K562 (cell line): ENCODE data around the gene BRF1. TPM values are rescaled to one million over a fixed set of nuclear protein-coding genes. Genes with fewer than 3 reads are reported as not detected.

ENCODE experiments used
- CXXC5 ChIP-seq: fragments of 250-450 bp; sonication (Bioruptor Pico); IDR thresholded peaks from 2 replicates; pipeline ENCODE4 v1.8.0; 2022; ENCODE audit warnings: inconsistent platforms, mild to moderate bottlenecking, moderate library complexity
- polyA plus RNA-seq, 8 experiments: library from polyadenylated mRNA; depleted of rRNA in 4 of 8; stranded (reverse) in 5 of 8; unstranded in 3 of 8; fragments of >200 nt; fragmentation: Nextera tagmentation in 2 of 8; fragmentation: Illumina TruSeq in 1 of 8; extraction: Ambion mirVana in 2 of 8; extraction: Trizol in 1 of 8; gene quantifications; 2 replicates each; pipeline versions ENCODE4 v1.2.1 to v1.2.3, GENCODE V29; 2011 to 2014; ENCODE audit warnings: inconsistent platforms in 1 of 8, missing spikeins in 1 of 8
- total RNA-seq, 7 experiments: library from RNA; depleted of rRNA in 6 of 7; stranded (reverse); fragments of >200 nt in 6 of 7; fragmentation: Illumina TruSeq in 2 of 7; extraction: Trizol in 2 of 7; gene quantifications; 2 replicates each; pipeline versions ENCODE4 v1.2.1 to v1.2.3, GENCODE V29; 2011 to 2021; ENCODE audit warnings: low replicate concordance in 1 of 7
- TF ChIP-seq, protein P1 (sequence below): fragments of 450-650 bp; IDR thresholded peaks from 2 replicates; pipeline ENCODE4 v1.6.1; 2016; ENCODE audit warnings: mild to moderate bottlenecking, moderate library complexity
- TF ChIP-seq, protein P2 (sequence below): sonication (generic); formaldehyde crosslinking; IDR thresholded peaks from 2 replicates; pipeline ENCODE4 v1.8.0; 2022; ENCODE audit warnings: mild to moderate bottlenecking, missing genetic modification reagents

BRF1 gene
- total and polyA plus RNA-seq, 9 of the 15 experiments (the other 6 are each of a cell fraction or from before 2014, with no cell fraction given) = 0.14 to 24.6 (median 8.2) TPM

DNA sequence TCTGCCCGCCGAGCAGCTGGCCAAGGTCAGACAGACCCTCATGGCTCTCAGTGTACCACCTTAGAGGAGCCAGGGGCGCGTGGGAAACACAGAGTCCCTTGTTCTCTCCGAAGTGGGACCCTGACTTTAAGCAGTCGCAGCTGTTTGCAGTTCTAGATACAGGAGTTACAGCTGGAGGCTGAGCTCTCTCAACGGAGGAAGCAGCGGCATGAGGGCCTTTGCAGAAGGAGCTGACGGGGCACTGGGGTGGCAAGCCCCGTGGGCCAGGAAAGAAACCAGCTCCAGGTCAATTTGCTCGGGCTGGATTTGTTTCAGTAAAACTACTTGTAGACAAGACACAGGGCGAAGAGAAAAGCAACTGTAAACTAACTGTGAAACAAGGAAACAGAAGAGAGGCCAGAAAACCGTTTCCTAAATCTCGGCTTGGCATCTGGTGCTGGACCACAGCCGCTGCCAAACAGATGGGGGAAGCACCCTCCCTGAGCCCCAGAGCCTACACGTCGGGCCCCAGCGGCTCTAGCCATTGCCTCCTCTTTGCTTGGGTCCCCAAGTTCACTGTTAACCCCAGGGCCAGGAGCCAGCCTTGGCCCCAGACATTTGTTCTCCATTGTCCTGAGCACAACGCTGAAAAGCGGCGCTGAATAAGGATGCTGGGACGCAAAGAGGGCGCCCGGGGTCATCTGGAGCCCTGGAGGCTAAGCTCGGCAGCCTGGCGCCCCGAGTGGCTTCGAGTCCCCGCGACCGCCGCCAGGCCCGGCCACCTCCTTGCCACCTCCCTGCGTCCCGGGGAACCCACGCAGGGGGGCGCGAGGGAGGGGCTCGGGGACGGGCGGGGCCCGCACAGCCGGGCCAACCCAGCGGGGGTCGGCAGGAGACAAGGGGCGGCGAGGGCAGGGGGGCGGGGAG is 12.8 kb upstream of the BRF1 start (continued):
- TF ChIP-seq, protein P1, sequence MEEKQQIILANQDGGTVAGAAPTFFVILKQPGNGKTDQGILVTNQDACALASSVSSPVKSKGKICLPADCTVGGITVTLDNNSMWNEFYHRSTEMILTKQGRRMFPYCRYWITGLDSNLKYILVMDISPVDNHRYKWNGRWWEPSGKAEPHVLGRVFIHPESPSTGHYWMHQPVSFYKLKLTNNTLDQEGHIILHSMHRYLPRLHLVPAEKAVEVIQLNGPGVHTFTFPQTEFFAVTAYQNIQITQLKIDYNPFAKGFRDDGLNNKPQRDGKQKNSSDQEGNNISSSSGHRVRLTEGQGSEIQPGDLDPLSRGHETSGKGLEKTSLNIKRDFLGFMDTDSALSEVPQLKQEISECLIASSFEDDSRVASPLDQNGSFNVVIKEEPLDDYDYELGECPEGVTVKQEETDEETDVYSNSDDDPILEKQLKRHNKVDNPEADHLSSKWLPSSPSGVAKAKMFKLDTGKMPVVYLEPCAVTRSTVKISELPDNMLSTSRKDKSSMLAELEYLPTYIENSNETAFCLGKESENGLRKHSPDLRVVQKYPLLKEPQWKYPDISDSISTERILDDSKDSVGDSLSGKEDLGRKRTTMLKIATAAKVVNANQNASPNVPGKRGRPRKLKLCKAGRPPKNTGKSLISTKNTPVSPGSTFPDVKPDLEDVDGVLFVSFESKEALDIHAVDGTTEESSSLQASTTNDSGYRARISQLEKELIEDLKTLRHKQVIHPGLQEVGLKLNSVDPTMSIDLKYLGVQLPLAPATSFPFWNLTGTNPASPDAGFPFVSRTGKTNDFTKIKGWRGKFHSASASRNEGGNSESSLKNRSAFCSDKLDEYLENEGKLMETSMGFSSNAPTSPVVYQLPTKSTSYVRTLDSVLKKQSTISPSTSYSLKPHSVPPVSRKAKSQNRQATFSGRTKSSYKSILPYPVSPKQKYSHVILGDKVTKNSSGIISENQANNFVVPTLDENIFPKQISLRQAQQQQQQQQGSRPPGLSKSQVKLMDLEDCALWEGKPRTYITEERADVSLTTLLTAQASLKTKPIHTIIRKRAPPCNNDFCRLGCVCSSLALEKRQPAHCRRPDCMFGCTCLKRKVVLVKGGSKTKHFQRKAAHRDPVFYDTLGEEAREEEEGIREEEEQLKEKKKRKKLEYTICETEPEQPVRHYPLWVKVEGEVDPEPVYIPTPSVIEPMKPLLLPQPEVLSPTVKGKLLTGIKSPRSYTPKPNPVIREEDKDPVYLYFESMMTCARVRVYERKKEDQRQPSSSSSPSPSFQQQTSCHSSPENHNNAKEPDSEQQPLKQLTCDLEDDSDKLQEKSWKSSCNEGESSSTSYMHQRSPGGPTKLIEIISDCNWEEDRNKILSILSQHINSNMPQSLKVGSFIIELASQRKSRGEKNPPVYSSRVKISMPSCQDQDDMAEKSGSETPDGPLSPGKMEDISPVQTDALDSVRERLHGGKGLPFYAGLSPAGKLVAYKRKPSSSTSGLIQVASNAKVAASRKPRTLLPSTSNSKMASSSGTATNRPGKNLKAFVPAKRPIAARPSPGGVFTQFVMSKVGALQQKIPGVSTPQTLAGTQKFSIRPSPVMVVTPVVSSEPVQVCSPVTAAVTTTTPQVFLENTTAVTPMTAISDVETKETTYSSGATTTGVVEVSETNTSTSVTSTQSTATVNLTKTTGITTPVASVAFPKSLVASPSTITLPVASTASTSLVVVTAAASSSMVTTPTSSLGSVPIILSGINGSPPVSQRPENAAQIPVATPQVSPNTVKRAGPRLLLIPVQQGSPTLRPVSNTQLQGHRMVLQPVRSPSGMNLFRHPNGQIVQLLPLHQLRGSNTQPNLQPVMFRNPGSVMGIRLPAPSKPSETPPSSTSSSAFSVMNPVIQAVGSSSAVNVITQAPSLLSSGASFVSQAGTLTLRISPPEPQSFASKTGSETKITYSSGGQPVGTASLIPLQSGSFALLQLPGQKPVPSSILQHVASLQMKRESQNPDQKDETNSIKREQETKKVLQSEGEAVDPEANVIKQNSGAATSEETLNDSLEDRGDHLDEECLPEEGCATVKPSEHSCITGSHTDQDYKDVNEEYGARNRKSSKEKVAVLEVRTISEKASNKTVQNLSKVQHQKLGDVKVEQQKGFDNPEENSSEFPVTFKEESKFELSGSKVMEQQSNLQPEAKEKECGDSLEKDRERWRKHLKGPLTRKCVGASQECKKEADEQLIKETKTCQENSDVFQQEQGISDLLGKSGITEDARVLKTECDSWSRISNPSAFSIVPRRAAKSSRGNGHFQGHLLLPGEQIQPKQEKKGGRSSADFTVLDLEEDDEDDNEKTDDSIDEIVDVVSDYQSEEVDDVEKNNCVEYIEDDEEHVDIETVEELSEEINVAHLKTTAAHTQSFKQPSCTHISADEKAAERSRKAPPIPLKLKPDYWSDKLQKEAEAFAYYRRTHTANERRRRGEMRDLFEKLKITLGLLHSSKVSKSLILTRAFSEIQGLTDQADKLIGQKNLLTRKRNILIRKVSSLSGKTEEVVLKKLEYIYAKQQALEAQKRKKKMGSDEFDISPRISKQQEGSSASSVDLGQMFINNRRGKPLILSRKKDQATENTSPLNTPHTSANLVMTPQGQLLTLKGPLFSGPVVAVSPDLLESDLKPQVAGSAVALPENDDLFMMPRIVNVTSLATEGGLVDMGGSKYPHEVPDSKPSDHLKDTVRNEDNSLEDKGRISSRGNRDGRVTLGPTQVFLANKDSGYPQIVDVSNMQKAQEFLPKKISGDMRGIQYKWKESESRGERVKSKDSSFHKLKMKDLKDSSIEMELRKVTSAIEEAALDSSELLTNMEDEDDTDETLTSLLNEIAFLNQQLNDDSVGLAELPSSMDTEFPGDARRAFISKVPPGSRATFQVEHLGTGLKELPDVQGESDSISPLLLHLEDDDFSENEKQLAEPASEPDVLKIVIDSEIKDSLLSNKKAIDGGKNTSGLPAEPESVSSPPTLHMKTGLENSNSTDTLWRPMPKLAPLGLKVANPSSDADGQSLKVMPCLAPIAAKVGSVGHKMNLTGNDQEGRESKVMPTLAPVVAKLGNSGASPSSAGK = peak; percentile 48; the same call in 1 of the 2 replicates
- 0 out of 2 replicates have a peak, but pooled peaks have one; percentile 1 for TF ChIP-seq CXXC5
- TF ChIP-seq, protein P2, sequence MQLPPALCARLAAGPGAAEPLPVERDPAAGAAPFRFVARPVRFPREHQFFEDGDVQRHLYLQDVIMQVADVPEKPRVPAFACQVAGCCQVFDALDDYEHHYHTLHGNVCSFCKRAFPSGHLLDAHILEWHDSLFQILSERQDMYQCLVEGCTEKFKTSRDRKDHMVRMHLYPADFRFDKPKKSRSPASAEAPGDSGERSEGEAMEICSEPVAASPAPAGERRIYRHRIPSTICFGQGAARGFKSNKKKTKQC (CRISPR knock-in tag) = 0 out of 2 replicates have a peak, but pooled peaks have one; percentile 23
- TF ChIP-seq, all 486 proteins: peak for 8
